HAP-1 (cell line): ENCODE data around the gene ZNF561.
"Not testable (repeated sequence)": the region's sequence is repeated elsewhere in the genome, so short reads cannot be mapped to it uniquely, and the experiment has no call there.

Experiments used
- DNase-seq, 2 experiments: peaks; one replicate each; pipeline ENCODE4 v3.0.0-alpha.2; 2016 to 2020; ENCODE audit warnings: low spot score in 2 of 2
- H3K27me3 ChIP-seq: fragments of 250-450 bp; sonication (Bioruptor Pico); 2 replicates; pipeline ENCODE4 v1.5.1; 2020; ENCODE audit warnings: low read depth, mild to moderate bottlenecking, moderate library complexity
- H3K36me3 ChIP-seq: fragments of 250-450 bp; sonication (Bioruptor Pico); replicated peaks from 2 replicates; pipeline ENCODE4 v1.5.1; 2020; ENCODE audit warnings: mild to moderate bottlenecking
- H3K4me1 ChIP-seq: fragments of 250-450 bp; sonication (Bioruptor Pico); 2 replicates; pipeline ENCODE4 v1.5.1; 2020; ENCODE audit warnings: mild to moderate bottlenecking
- H3K4me3 ChIP-seq: fragments of 250-450 bp; sonication (Bioruptor Pico); 2 replicates; pipeline ENCODE4 v1.5.1; 2020; ENCODE audit warnings: mild to moderate bottlenecking, moderate library complexity
- H3K9me3 ChIP-seq: fragments of 250-450 bp; sonication (Bioruptor Pico); 2 replicates; pipeline ENCODE4 v1.5.1; 2020; ENCODE audit warnings: mild to moderate bottlenecking, moderate library complexity
- in situ Hi-C: fragments of 300-500 bp; cut with MboI; formaldehyde crosslinking; loops from 3 replicates; pipeline ENCODE4 v1.14.3; 2020; ENCODE audit warnings: low sequenced_read_pairs, inconsistent platforms, mixed read lengths

The ZNF561 gene

GRCh38 chr19:9620842-9621155 is 233 bp downstream of the ZNF561 start:
- in situ Hi-C loops: loop anchor here (5.0 kb wide), 1 partner anchor 172 kb away; no protein-coding TSS in a partner anchor
- Histone ChIP-seq H3K36me3 (peaks cover 38% of the 10 kb centered on the region), H3K27me3 (no peaks in the 10 kb centered on the region), H3K9me3 (no peaks in the 10 kb centered on the region), H3K4me1 (no peaks in the 10 kb centered on the region), H3K4me3 (peak overlapping the region; percentile 94)
- DNase-seq: no peak

- Histone ChIP-seq H3K4me3 (no peak overlapping the region), H3K36me3 (peaks cover 87% of the 10 kb centered on the region), H3K27me3 (no peaks in the 10 kb centered on the region), H3K9me3 (peaks cover 11% of the 10 kb centered on the region), H3K4me1 (no peaks in the 10 kb centered on the region)
- in situ Hi-C loops: no loop called here
- no peak for DNase-seq
Observed at GRCh38 chr19:9615844-9616243, 5.2 kb downstream of the ZNF561 start.

- Histone ChIP-seq H3K36me3 (peaks cover 61% of the 10 kb centered on the region), H3K4me3 (no peak overlapping the region), H3K27me3 (no peaks in the 10 kb centered on the region), H3K4me1 (no peaks in the 10 kb centered on the region), H3K9me3 (peaks cover 27% of the 10 kb centered on the region)
- DNase-seq: no peak
- in situ Hi-C loops: no loop called here
Observed at GRCh38 chr19:9610484-9611113, 10.4 kb downstream of the ZNF561 start.

- H3K36me3 ChIP-seq: peaks cover 44% of the 10 kb centered on the region
- H3K4me3 ChIP-seq: no peak overlapping the region
- peaks cover 27% of the 10 kb centered on the region for H3K9me3 ChIP-seq
Observed at GRCh38 chr19:9608912-9609311, 12.1 kb downstream of the ZNF561 start.

GRCh38 chr19:9597027-9597426 is 24.0 kb downstream of the ZNF561 start:
- Histone ChIP-seq H3K4me3 (no peak overlapping the region), H3K9me3 (no peaks in the 10 kb centered on the region; the same call in 1 of the 2 replicates), H3K36me3 (no peaks in the 10 kb centered on the region), H3K27me3 (no peaks in the 10 kb centered on the region), H3K4me1 (no peaks in the 10 kb centered on the region)
- no peak for DNase-seq
- in situ Hi-C loops: no loop called here

More at GRCh38 chr19:9608912-9609311, 12.1 kb downstream of the ZNF561 start:
- DNase-seq: no peak
- Histone ChIP-seq H3K4me1 (no peaks in the 10 kb centered on the region), H3K27me3 (no peaks in the 10 kb centered on the region)
- in situ Hi-C loops: no loop called here

- no peak overlapping the region for H3K4me3 ChIP-seq
- H3K4me1 ChIP-seq: no peaks in the 10 kb centered on the region
- in situ Hi-C loops: no loop called here
- DNase-seq: peak; percentile 11 to 75
- no peaks in the 10 kb centered on the region for H3K27me3 ChIP-seq
- H3K9me3 ChIP-seq: no peaks in the 10 kb centered on the region
- peaks cover 7% of the 10 kb centered on the region; the same call in 1 of the 2 replicates for H3K36me3 ChIP-seq
Observed at GRCh38 chr19:9586764-9587163, 34.3 kb downstream of the ZNF561 start.

- Histone ChIP-seq H3K36me3 (peaks cover 14% of the 10 kb centered on the region), H3K9me3 (peaks cover 11% of the 10 kb centered on the region), H3K4me1 (no peaks in the 10 kb centered on the region), H3K27me3 (no peaks in the 10 kb centered on the region), H3K4me3 (peak within 1 kb of the TSS; percentile 93)
- in situ Hi-C loops: no loop called here
- DNase-seq: peak; percentile 72 to 90
Observed at GRCh38 chr19:9584073-9584833, 36.8 kb downstream of the ZNF561 start, which contains the start of gene ZNF121. Gene ZNF121, minus strand, starts transcription at chr19:9584504. Its CDS starts 16,407 bp downstream, at chr19:9568097.

GRCh38 chr19:9582081-9582725 is 38.8 kb downstream of the ZNF561 start:
- H3K36me3 ChIP-seq: peaks cover 24% of the 10 kb centered on the region
- in situ Hi-C loops, DNase-seq, H3K4me1 ChIP-seq, H3K27me3 ChIP-seq, H3K4me3 ChIP-seq: not testable (repeated sequence)
- peaks cover 24% of the 10 kb centered on the region for H3K9me3 ChIP-seq

- Histone ChIP-seq H3K4me1 (no peaks in the 10 kb centered on the region), H3K27me3 (no peaks in the 10 kb centered on the region), H3K9me3 (peaks cover 33% of the 10 kb centered on the region), H3K36me3 (peaks cover 24% of the 10 kb centered on the region), H3K4me3 (no peak overlapping the region)
- no peak for DNase-seq
- in situ Hi-C loops: no loop called here
Observed at GRCh38 chr19:9580728-9581127, 40.3 kb downstream of the ZNF561 start.

GRCh38 chr19:9570255-9570654 is 50.8 kb downstream of the ZNF561 start:
- Histone ChIP-seq H3K27me3 (no peaks in the 10 kb centered on the region), H3K4me3 (no peak overlapping the region), H3K9me3 (peaks cover 80% of the 10 kb centered on the region), H3K36me3 (peaks cover 53% of the 10 kb centered on the region), H3K4me1 (no peaks in the 10 kb centered on the region)
- no peak for DNase-seq
- in situ Hi-C loops: no loop called here

GRCh38 chr19:9566729-9567128 is 54.3 kb downstream of the ZNF561 start:
- H3K9me3 ChIP-seq: peaks cover 70% of the 10 kb centered on the region
- DNase-seq: no peak
- no peaks in the 10 kb centered on the region for H3K27me3 ChIP-seq
- no peaks in the 10 kb centered on the region for H3K4me1 ChIP-seq
- H3K4me3 ChIP-seq: no peak overlapping the region
- H3K36me3 ChIP-seq: peaks cover 71% of the 10 kb centered on the region
- in situ Hi-C loops: no loop called here

GRCh38 chr19:9565900-9566705 is 54.9 kb downstream of the ZNF561 start:
- in situ Hi-C loops: no loop called here
- no peak overlapping the region for H3K4me3 ChIP-seq
- H3K9me3 ChIP-seq: peaks cover 65% of the 10 kb centered on the region
- H3K4me1 ChIP-seq: no peaks in the 10 kb centered on the region
- no peak for DNase-seq
- H3K27me3 ChIP-seq: no peaks in the 10 kb centered on the region
- peaks cover 73% of the 10 kb centered on the region for H3K36me3 ChIP-seq
